ENCODE measurements around the gene RYR1.
"Not testable (repeated sequence)": the region's sequence is repeated elsewhere in the genome, so short reads cannot be mapped to it uniquely, and the experiment has no call there.

The RYR1 gene

DNA sequence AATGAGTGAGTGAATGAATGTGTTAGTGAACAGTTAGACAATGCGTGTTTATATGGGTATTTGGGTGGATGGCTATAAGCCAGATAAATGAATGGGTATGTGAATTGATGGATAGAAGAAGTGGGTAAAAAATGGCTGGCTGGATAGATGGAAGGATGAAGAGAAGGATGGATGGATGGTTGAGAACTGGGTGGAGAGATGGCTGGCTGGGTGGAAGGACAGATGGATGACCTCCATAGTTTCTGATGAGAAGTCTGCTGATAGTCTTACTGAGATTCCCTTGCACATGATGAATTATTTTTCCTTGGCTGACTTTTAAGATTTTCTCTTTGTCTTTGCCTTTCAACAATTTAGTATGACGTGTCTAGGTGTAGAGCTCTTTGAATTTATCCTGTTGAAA is 57.4 kb downstream of the RYR1 start:
- H3K4me3 ChIP-seq (ENCODE audit: low read depth, low read length): no peak overlapping the region
- no peak for DNase-seq (ENCODE audit: low read depth)
- TF ChIP-seq, protein P1, sequence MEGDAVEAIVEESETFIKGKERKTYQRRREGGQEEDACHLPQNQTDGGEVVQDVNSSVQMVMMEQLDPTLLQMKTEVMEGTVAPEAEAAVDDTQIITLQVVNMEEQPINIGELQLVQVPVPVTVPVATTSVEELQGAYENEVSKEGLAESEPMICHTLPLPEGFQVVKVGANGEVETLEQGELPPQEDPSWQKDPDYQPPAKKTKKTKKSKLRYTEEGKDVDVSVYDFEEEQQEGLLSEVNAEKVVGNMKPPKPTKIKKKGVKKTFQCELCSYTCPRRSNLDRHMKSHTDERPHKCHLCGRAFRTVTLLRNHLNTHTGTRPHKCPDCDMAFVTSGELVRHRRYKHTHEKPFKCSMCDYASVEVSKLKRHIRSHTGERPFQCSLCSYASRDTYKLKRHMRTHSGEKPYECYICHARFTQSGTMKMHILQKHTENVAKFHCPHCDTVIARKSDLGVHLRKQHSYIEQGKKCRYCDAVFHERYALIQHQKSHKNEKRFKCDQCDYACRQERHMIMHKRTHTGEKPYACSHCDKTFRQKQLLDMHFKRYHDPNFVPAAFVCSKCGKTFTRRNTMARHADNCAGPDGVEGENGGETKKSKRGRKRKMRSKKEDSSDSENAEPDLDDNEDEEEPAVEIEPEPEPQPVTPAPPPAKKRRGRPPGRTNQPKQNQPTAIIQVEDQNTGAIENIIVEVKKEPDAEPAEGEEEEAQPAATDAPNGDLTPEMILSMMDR (conservative IDR thresholded peaks at IDR 0.05; ENCODE audit: low read depth, low read length): no peak

DNA sequence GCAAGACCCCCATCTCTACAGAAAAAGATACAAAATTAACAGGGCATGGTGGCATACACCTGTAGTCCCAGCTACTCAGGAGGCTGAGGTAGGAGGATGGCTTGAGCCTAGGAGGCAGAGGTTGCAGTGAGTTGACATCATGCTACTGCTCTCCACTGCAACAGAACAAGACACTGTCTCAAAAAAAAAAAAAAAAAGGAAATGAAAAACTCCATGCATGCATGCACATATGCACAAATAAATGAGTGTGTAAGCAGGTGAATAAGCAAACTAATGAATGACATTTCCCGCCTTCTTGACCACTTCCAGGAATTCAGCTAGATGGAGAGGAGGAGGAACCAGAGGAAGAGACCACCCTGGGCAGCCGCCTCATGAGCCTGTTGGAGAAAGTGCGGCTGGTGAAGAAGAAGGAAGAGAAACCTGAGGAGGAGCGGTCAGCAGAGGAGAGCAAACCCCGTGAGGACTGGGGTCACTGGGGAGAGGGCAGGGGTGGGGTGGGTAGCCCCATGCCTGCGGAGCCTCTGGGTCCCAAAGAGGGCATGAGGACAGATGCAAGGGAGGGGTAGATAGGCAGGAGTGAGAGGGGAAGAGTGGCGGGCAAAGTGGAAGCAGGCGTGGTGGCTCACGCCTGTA is 58.8 kb downstream of the RYR1 start:
- no peak overlapping the region for H3K4me3 ChIP-seq (ENCODE audit: low read depth, low read length)
- no peak for DNase-seq (ENCODE audit: low read depth)
- TF ChIP-seq, protein P1 (conservative IDR thresholded peaks at IDR 0.05; ENCODE audit: low read depth, low read length): no peak

DNA sequence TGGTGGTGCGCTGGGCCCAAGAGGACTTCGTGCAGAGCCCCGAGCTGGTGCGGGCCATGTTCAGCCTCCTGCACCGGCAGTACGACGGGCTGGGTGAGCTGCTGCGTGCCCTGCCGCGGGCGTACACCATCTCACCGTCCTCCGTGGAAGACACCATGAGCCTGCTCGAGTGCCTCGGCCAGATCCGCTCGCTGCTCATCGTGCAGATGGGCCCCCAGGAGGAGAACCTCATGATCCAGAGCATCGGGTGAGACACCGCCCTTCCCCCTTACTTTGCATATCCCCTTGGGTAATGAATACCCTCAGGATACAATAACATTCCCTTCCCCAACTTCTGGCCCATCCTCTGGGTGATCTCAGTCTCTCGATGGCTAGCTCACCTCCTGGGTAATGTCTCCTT is 60.9 kb downstream of the RYR1 start:
- DNase-seq (ENCODE audit: low read depth): no peak
- no peak overlapping the region for H3K4me3 ChIP-seq (ENCODE audit: low read depth, low read length)
- TF ChIP-seq, protein P1 (conservative IDR thresholded peaks at IDR 0.05; ENCODE audit: low read depth, low read length): no peak

DNA sequence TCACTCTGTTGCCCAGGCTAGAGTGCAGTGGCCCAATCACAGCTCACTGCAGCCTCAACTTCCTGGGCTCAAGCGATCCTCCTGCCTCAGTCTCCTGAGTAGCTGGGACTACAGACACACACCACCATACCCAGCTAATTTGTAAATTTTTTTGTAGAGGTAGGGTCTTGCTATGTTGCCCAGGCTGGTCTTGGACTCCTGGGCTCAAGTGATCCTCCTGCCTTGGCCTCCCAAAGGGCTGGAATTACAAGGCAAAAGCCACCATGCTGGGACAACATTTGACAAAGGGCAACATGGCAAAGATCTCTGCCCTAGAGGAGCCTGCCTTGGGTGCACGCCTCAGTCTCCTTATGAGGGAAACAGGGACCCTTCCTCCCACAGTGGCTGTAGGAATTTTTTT is 61.9 kb downstream of the RYR1 start:
- not testable (repeated sequence) for H3K4me3 ChIP-seq (ENCODE audit: low read depth, low read length); DNase-seq (ENCODE audit: low read depth)

DNA sequence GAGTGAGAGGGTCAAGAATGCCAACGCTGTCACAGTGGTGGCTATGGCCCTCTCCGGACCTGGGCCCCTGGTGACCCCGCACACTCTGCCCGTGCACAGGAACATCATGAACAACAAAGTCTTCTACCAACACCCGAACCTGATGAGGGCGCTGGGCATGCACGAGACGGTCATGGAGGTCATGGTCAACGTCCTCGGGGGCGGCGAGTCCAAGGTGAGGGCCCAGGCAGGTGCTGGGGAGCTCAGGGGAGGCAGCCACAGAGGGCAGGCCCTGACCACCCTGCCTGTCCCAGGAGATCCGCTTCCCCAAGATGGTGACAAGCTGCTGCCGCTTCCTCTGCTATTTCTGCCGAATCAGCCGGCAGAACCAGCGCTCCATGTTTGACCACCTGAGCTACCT is 62.6 kb downstream of the RYR1 start:
- TF ChIP-seq, protein P1 (conservative IDR thresholded peaks at IDR 0.05; ENCODE audit: low read depth, low read length): no peak
- DNase-seq (ENCODE audit: low read depth): no peak
- H3K4me3 ChIP-seq (ENCODE audit: low read depth, low read length): no peak overlapping the region

DNA sequence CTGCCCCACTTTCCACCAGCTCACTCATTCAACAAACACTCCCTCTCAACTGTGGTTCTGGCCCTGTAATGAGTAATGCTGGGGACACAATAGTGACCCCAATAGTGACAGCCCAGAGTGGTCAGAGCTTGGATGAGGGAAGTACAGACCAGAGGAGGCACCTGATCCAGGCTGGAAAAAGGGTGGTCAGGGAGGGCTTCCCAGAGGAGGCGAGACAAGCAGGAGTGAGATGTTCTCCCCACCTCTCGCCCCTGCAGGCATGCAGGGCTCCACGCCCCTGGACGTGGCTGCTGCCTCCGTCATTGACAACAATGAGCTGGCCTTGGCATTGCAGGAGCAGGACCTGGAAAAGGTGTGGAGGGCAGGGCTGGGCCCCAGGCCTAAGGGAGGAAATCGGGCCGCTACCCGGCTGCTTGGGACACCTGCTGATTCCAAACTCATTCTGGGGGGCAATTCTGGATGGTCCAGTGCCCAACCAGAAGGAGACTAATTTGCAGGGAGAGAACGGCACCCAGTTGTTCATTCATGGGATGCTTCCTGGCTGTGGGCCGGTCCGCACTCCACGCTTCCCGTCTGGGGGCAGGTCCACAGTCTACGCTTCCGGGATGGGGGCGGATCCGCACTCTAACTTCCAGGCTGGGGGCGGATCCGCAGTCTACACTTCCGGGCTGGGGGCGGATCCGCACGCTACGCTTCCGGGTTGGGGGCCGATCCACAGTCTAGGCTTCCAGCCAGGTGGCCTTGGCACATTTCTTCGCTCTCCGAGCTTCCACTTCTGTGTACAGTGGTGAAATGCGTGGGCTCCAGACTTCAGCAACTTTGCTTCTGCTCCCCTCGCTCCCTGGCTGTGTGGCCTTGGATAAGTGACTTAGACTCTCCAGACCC is 63.4 kb downstream of the RYR1 start:
- no peak overlapping the region for H3K4me3 ChIP-seq (ENCODE audit: low read depth, low read length)
- TF ChIP-seq, protein P1 (conservative IDR thresholded peaks at IDR 0.05; ENCODE audit: low read depth, low read length): no peak
- no peak for DNase-seq (ENCODE audit: low read depth)

DNA sequence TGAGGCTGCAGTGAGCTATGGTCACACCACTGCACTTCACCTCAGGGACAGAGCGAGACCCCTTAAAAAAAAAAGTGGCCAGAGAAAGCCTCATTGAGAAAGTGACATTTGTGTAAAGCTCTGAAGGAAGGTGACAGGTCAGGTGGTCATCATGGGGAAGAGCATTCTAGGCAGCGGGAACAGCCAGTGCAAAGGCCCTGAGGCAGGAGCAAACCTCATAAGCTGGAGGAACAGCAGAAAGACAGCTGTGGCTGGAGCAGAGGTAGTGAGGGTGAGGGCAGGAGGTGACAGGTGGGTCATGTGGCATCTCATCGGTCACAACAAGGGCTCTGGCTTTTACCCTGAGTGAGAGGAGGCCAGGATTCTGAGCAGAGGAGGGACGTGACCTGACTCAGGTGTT is 64.4 kb downstream of the RYR1 start:
- no peak for DNase-seq (ENCODE audit: low read depth)
- TF ChIP-seq, protein P1 (conservative IDR thresholded peaks at IDR 0.05; ENCODE audit: low read depth, low read length): no peak
- no peak overlapping the region for H3K4me3 ChIP-seq (ENCODE audit: low read depth, low read length)

Data from choroid plexus epithelial cell (primary cell).